ENCODE measurements around the gene SLC20A1.

SLC20A1 gene

DNA sequence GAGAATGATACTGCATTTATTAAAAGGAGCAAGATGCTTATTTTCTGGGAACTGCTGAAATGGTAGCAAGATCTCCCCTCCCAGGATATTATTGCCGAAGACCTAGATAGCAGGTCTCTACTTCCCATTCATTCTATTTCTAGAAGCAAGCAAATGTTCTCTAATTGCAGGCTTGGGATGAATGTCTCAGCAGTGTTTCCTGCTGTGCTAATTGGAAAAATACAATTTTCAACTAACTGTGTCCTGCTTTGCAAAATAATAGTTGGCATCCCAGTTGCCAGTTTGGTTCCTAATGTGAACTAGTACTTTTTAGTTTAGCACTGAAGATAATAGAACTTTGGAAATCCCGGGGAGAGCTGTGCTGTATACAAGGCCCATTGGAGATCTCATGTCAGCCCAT, 26.1 kb downstream of the SLC20A1 start:
- TF ChIP-seq CREB1 (IDR thresholded peaks at IDR 0.05; ENCODE audit: low read depth): no peak
- TF ChIP-seq YY1 (IDR thresholded peaks at IDR 0.05; ENCODE audit: low read depth): no peak
- no peak for TF ChIP-seq NFIC (IDR thresholded peaks at IDR 0.05)
- TF ChIP-seq, protein P1, sequence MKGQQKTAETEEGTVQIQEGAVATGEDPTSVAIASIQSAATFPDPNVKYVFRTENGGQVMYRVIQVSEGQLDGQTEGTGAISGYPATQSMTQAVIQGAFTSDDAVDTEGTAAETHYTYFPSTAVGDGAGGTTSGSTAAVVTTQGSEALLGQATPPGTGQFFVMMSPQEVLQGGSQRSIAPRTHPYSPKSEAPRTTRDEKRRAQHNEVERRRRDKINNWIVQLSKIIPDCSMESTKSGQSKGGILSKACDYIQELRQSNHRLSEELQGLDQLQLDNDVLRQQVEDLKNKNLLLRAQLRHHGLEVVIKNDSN (IDR thresholded peaks at IDR 0.05): no peak
- no peak for TF ChIP-seq EGR1 (IDR thresholded peaks at IDR 0.05)
- TF ChIP-seq, protein P2, sequence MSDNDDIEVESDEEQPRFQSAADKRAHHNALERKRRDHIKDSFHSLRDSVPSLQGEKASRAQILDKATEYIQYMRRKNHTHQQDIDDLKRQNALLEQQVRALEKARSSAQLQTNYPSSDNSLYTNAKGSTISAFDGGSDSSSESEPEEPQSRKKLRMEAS (IDR thresholded peaks at IDR 0.05): no peak
- no peak for TF ChIP-seq TCF12 (IDR thresholded peaks at IDR 0.05; ENCODE audit: low read depth)
- no peak for TF ChIP-seq EP300 (IDR thresholded peaks at IDR 0.05; ENCODE audit: borderline replicate concordance)
- no peak for TF ChIP-seq RAD21 (IDR thresholded peaks at IDR 0.05; ENCODE audit: low read depth)

DNA sequence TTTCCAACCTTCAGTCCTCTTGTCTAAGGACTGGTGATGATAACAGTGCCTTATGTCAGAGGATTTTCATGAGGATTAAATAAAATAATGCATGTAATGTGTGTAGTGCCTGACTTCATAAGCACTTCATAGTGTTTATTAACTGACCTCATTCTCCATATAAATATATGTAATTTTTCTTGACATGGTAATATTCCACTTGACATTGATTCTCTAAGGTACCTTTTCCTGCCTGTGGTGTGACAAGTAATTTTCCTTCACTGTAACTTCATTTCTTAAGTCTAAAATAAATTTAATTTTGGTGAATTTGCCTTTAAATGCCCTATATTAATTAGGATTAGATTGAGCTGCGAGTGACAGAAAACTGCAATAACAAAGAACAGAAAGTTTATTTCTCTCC, 27.3 kb downstream of the SLC20A1 start:
- TF ChIP-seq, protein P3, sequence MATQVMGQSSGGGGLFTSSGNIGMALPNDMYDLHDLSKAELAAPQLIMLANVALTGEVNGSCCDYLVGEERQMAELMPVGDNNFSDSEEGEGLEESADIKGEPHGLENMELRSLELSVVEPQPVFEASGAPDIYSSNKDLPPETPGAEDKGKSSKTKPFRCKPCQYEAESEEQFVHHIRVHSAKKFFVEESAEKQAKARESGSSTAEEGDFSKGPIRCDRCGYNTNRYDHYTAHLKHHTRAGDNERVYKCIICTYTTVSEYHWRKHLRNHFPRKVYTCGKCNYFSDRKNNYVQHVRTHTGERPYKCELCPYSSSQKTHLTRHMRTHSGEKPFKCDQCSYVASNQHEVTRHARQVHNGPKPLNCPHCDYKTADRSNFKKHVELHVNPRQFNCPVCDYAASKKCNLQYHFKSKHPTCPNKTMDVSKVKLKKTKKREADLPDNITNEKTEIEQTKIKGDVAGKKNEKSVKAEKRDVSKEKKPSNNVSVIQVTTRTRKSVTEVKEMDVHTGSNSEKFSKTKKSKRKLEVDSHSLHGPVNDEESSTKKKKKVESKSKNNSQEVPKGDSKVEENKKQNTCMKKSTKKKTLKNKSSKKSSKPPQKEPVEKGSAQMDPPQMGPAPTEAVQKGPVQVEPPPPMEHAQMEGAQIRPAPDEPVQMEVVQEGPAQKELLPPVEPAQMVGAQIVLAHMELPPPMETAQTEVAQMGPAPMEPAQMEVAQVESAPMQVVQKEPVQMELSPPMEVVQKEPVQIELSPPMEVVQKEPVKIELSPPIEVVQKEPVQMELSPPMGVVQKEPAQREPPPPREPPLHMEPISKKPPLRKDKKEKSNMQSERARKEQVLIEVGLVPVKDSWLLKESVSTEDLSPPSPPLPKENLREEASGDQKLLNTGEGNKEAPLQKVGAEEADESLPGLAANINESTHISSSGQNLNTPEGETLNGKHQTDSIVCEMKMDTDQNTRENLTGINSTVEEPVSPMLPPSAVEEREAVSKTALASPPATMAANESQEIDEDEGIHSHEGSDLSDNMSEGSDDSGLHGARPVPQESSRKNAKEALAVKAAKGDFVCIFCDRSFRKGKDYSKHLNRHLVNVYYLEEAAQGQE (IDR thresholded peaks at IDR 0.05; ENCODE audit: low read depth): no peak
- TF ChIP-seq RAD21 (IDR thresholded peaks at IDR 0.05; ENCODE audit: low read depth) (no peak), TEAD4 (IDR thresholded peaks at IDR 0.05) (no peak), TCF12 (IDR thresholded peaks at IDR 0.05; ENCODE audit: low read depth) (no peak), ZBTB7A (IDR thresholded peaks at IDR 0.05; ENCODE audit: low read depth) (no peak), CREB1 (IDR thresholded peaks at IDR 0.05; ENCODE audit: low read depth) (no peak), EP300 (IDR thresholded peaks at IDR 0.05; ENCODE audit: borderline replicate concordance) (no peak), EGR1 (IDR thresholded peaks at IDR 0.05) (no peak), CEBPB (IDR thresholded peaks at IDR 0.05) (no peak), YY1 (IDR thresholded peaks at IDR 0.05; ENCODE audit: low read depth) (no peak), TAF1 (IDR thresholded peaks at IDR 0.05; ENCODE audit: low read depth) (no peak), NFIC (IDR thresholded peaks at IDR 0.05) (no peak), FOXM1 (IDR thresholded peaks at IDR 0.05; ENCODE audit: borderline replicate concordance, low read depth) (no peak)
- TF ChIP-seq, protein P2 (IDR thresholded peaks at IDR 0.05): no peak
- TF ChIP-seq, protein P1 (IDR thresholded peaks at IDR 0.05): no peak

DNA sequence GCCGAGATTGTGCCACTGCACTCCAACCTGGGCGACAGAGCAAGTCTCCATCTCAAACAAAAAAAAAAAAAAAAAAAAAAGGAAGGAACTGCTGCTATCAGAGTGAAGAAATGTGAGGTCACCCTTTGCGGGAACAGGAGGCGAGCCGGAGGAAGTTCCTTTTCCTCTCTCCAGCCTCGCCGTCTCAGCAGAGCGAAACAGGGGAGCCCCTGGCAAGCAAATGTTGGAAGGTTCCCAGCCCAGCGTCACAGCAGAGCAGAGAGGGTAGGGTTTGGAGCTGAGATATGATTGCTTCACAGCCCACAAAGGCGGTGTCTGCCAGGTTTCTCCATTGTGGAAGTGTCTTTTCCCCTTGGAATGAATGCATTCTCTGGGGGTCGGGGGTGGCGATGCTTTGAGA, 28.5 kb downstream of the SLC20A1 start:
- TF ChIP-seq FOXM1 (IDR thresholded peaks at IDR 0.05; ENCODE audit: borderline replicate concordance, low read depth): no peak
- TF ChIP-seq, protein P2 (IDR thresholded peaks at IDR 0.05): no peak
- TF ChIP-seq, protein P1 (IDR thresholded peaks at IDR 0.05): no peak
- TF ChIP-seq EGR1 (IDR thresholded peaks at IDR 0.05): no peak
- no peak for TF ChIP-seq TAF1 (IDR thresholded peaks at IDR 0.05; ENCODE audit: low read depth)
- no peak for TF ChIP-seq EP300 (IDR thresholded peaks at IDR 0.05; ENCODE audit: borderline replicate concordance)
- no peak for TF ChIP-seq TEAD4 (IDR thresholded peaks at IDR 0.05)
- TF ChIP-seq YY1 (IDR thresholded peaks at IDR 0.05; ENCODE audit: low read depth): no peak
- no peak for TF ChIP-seq CEBPB (IDR thresholded peaks at IDR 0.05)
- TF ChIP-seq RAD21 (IDR thresholded peaks at IDR 0.05; ENCODE audit: low read depth): no peak
- TF ChIP-seq ZBTB7A (IDR thresholded peaks at IDR 0.05; ENCODE audit: low read depth): no peak
- no peak for TF ChIP-seq TCF12 (IDR thresholded peaks at IDR 0.05; ENCODE audit: low read depth)
- TF ChIP-seq NFIC (IDR thresholded peaks at IDR 0.05): no peak
- TF ChIP-seq CREB1 (IDR thresholded peaks at IDR 0.05; ENCODE audit: low read depth): no peak
- TF ChIP-seq, protein P3 (IDR thresholded peaks at IDR 0.05; ENCODE audit: low read depth): no peak

DNA sequence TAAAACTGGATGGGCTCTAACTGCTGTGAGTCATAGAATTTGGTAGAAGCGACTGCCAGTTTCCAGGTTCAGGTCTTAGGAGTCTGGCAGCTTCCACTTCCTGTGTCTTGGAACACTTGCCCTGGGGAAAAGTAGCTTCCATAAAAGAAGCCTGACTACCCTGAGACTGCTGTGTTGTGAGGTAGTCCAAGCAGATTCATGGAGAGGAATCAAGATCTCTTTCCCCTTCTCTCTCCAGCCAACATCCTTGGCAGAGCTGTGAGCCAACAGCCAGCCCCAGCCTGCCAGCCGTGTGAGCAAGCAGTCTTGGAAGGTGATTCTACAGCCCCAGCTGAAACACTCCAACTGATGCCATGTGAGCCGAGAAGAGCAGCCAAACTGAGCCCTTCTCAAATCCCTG, 33.7 kb downstream of the SLC20A1 start:
- TF ChIP-seq TAF1 (IDR thresholded peaks at IDR 0.05; ENCODE audit: low read depth): no peak
- TF ChIP-seq CREB1 (IDR thresholded peaks at IDR 0.05; ENCODE audit: low read depth): no peak
- TF ChIP-seq, protein P1 (IDR thresholded peaks at IDR 0.05): no peak
- TF ChIP-seq, protein P3 (IDR thresholded peaks at IDR 0.05; ENCODE audit: low read depth): no peak
- TF ChIP-seq YY1 (IDR thresholded peaks at IDR 0.05; ENCODE audit: low read depth): no peak
- no peak for TF ChIP-seq ZBTB7A (IDR thresholded peaks at IDR 0.05; ENCODE audit: low read depth)
- no peak for TF ChIP-seq EP300 (IDR thresholded peaks at IDR 0.05; ENCODE audit: borderline replicate concordance)
- TF ChIP-seq EGR1 (IDR thresholded peaks at IDR 0.05): no peak
- TF ChIP-seq, protein P2 (IDR thresholded peaks at IDR 0.05): no peak
- no peak for TF ChIP-seq FOXM1 (IDR thresholded peaks at IDR 0.05; ENCODE audit: borderline replicate concordance, low read depth)
- no peak for TF ChIP-seq CEBPB (IDR thresholded peaks at IDR 0.05)
- TF ChIP-seq TEAD4 (IDR thresholded peaks at IDR 0.05): no peak
- TF ChIP-seq RAD21 (IDR thresholded peaks at IDR 0.05; ENCODE audit: low read depth): no peak
- no peak for TF ChIP-seq TCF12 (IDR thresholded peaks at IDR 0.05; ENCODE audit: low read depth)
- no peak for TF ChIP-seq NFIC (IDR thresholded peaks at IDR 0.05)

Measured in Ishikawa (cell line).